GM19025 (cell line): ENCODE data around the gene PKHD1.

Experiments used
- ATAC-seq: cut with Tn5 transposase; IDR thresholded peaks from one replicate; pipeline ENCODE4 v1.9.1; 2021; ENCODE audit warnings: mild to moderate bottlenecking, low read depth, moderate library complexity; ENCODE audit not compliant: unreplicated experiment

The PKHD1 gene

DNA sequence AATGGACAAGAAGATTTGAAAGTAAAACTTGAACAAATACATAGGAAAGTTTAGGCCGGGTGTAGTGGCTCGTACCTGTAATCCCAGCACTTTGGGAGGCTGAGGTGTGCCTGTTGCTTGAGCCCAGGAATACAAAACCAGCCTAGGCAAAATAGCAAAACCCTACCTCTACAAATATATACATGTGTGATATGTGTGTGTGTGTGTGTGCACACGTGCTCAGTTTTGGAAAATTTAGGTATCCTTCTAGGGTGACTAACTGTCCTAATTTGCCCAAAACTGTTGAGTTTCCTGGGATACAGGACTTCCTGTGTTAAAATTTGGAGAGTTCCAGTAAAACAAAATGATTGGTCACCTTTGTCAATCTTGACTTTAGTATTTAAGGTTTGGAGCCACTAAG, 503.2 kb downstream of the PKHD1 start:
- no peak for ATAC-seq

DNA sequence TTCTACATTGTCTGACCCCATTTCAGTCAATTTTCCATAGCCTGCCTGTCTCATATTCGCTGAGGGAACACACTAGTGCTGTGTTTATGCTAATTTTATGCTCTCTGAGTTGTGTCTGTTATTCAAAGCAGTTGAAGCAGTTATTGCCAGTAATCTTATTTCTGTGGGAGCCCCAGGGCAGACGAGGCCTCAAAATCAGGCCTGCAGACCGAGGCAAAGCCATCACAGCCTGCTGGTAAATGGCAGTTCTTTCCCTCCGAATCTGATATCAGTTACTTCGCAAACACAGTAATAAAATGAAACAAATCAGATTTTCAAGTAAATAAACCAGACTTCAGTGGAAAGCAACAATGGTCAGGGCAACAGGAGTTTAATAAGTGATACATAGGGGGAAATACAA, 508.4 kb downstream of the PKHD1 start:
- ATAC-seq: no peak

DNA sequence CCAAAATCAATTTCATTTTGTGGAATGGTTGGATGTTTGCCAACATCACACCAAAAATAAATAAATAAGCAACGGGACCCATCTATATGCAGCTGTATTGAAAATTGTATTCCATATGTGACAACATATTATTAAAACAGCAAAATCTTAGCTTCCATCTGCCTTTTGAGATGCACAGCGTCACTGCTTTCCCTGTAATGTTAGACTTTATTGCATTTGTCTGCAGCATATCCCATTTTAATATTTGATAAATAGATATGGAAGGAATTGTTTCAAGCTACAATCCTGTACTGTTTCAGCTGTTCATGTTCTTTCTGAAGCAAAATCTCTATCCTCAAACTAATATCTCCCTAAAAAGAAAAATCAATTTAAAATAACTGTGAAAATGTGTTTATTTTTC, 509.1 kb downstream of the PKHD1 start:
- no peak for ATAC-seq

DNA sequence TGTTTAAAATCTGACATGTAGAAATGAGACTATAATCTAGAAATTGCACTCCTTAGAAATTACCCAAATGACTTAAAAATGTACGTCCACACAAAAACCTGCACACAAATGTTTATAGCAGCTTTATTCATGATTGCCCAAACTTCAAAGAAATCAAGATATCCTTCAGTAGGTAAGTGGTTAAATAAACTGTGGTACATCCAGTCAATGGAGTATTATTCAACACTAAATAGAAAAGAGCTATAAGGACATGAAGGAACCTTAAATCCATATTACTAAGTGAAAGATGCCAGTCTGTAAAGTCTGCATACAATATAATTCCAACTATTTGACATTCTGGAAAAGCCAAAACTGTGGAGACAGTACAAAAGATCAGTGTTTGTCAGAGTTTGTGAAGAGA, 513.4 kb downstream of the PKHD1 start:
- no peak for ATAC-seq

DNA sequence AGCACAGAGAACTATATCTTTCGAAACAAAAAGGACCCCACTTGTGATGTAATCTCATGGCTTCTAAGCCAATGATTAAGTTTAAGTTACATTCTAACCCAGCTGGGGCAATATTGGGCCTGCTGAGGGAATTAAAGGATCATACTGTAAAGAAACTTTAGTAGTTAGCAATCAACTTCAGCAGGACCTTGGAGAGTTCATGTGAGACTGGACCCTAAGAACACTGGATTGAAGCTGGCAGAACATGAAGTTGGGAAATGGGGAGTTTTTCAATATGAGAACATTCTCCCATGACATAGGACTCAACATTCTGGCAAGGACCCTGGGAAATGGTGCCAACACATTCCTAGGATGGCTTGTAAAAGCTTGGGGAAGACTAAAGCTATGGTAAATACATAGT, 516.2 kb downstream of the PKHD1 start:
- no peak for ATAC-seq

DNA sequence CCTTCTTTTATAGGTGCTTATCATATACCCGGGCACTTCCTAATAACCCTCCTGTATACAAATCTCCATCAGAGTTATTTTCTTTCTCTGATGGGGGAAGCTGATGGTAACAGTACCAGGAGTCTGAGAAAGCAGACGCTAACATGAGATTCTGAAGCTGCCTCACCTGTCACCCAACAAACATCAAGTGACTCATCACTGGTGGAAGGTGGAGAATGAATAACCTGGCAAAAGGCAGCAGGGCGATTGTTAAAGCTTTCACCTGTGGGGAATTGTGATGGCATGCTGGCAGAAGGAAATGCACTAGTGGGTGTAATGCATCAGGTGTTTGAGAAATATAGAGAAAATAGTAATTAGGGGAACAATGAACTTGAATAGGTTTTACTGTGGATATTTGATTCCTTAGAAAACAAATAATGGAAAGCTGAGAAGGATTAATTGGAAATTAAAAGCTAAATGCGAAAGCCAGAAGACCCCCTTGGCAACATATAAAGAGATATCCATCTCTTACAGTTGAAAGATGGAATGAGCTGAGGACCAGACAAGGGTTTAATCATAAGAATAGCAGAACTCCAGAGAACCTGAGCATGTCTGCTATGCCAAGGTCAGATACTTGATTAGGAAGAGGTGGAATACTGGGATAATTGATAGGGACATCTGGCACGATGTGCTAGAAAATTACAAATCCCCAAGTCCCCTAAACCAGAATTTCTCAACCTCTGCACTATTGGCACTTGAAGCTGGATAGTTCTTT, 517.1 kb downstream of the PKHD1 start:
- ATAC-seq: no peak

DNA sequence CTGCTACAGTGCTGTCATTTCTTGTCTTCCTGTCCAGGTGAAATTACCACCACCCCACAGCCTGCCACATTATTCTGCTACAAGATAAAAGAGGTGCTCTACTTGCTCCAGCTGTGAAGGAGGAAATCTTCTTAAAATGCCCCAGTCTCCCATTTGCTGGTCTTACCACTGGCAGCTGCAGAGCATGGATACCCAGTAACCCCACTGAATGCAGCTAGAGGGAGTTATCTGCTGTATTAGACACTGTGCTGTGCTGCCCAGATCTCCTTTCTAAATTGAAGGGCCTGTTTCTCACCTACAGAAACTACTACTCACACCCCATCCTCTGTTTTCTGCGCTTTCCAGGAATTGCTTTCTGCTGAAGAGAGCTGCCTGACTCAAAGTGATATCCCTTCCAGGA, 517.8 kb downstream of the PKHD1 start:
- no peak for ATAC-seq

DNA sequence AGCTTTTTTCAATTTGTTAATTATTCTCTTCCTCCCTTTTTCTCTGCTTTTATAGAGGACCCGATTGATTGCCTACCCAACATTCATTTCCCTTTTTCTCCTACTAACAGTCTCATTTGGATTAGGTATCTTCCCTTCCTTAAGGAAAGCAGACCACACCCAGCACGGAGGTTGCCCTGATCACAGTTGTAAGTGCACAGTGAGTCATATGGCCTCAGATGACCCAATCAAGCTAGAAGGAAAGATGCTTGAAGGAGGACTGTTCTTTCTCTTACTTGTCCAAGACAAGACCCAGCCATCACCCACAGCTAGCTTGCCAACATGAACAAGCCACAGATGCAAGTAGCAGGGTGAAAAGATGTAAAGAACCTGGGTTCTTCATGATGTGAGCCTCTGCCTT, 518.6 kb downstream of the PKHD1 start:
- no peak for ATAC-seq

DNA sequence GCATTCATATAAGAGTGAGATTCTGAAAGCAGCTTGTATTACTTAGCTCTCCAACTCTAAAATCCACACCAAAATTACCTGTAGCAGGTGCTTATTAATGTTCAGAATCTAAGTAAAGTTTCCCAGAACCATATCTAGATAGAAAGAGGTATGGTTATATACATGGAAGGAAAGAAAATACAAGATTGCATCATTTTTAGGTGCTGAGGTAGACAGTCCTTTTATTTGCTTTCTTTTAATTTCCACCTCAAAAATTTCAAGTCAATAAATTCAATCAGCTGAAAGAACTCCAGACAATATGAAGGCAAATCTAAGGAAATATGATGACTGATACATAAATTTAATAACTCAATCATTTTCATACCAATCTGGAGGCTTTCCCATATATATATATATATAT, 521.9 kb downstream of the PKHD1 start:
- no peak for ATAC-seq
